HEK293 (cell line): Measurements from ENCODE around the gene FBXW5.

ENCODE experiments used
- CTCF ChIA-PET: fragments of 350-600 bp; formaldehyde crosslinking; extraction: SDS; loops from one replicate; lab custom pipeline; 2021; ENCODE audit warnings: antibody characterized with exemption; lab: Yijun Ruan, JAX
- POLR2A ChIA-PET: fragments of 300-600 bp; formaldehyde crosslinking; extraction: SDS; loops from one replicate; lab custom pipeline; 2020; ENCODE audit warnings: antibody characterized with exemption, inconsistent platforms; lab: Yijun Ruan, JAX
- H3K27ac ChIP-seq: fragments of 200-500 bp; sonication (Bioruptor generic); 2 replicates; pipeline ENCODE4 v1.5.1; 2014; ENCODE audit warnings: low read depth, low read length, control low read depth, inconsistent platforms; ENCODE audit errors: extremely low read depth
- H3K36me3 ChIP-seq, 2 experiments: fragments of 200-500 bp in 1 of 2; sonication (Bioruptor generic) in 1 of 2; 1 replicate in 1 of 2; 2 replicates in 1 of 2; pipeline ENCODE4 v1.5.1; 2014 to 2017; ENCODE audit warnings: inconsistent platforms in 2 of 2, low read length in 2 of 2; ENCODE audit not compliant: control insufficient read depth in 2 of 2, insufficient read depth in 1 of 2
- H3K4me1 ChIP-seq: fragments of 200-500 bp; sonication (Bioruptor generic); 2 replicates; pipeline ENCODE4 v1.5.1; 2014; ENCODE audit warnings: mild to moderate bottlenecking, low read length, inconsistent platforms; ENCODE audit not compliant: control insufficient read depth, insufficient read depth
- H3K4me3 ChIP-seq: 2 replicates; pipeline ENCODE4 v1.5.1; 2011; ENCODE audit warnings: low read depth, mild to moderate bottlenecking, control low read depth, low read length, moderate library complexity
- H3K9me3 ChIP-seq: fragments of 200-500 bp; sonication (Bioruptor generic); 2 replicates; pipeline ENCODE4 v1.5.1; 2014; ENCODE audit warnings: low read depth, low read length, inconsistent platforms; ENCODE audit not compliant: control insufficient read depth, insufficient read depth
- HOXA7 ChIP-seq: sonication (generic); formaldehyde crosslinking; IDR thresholded peaks from 2 replicates; pipeline ENCODE4 v1.8.1; 2022; ENCODE audit warnings: missing genetic modification reagents, borderline replicate concordance
- KLF1 ChIP-seq: fragments of 450-650 bp; formaldehyde crosslinking; IDR thresholded peaks from 2 replicates; pipeline ENCODE4 v1.5.1; 2016; ENCODE audit warnings: missing biosample characterization, missing genetic modification characterization
- ZFHX2 ChIP-seq: fragments of 450-650 bp; formaldehyde crosslinking; conservative IDR thresholded peaks from 2 replicates; pipeline ENCODE4 v1.5.1; 2016; ENCODE audit warnings: missing biosample characterization, missing genetic modification characterization
- ZFP41 ChIP-seq: fragments of 450-650 bp; formaldehyde crosslinking; IDR thresholded peaks from 2 replicates; pipeline ENCODE4 v1.5.1; 2016; ENCODE audit warnings: missing biosample characterization, missing genetic modification characterization, borderline replicate concordance
- ZNF202 ChIP-seq: fragments of 450-650 bp; formaldehyde crosslinking; IDR thresholded peaks from 2 replicates; pipeline ENCODE4 v1.5.1; 2016; ENCODE audit warnings: missing biosample characterization, missing genetic modification characterization, borderline replicate concordance
- ZNF221 ChIP-seq: fragments of 450-650 bp; formaldehyde crosslinking; IDR thresholded peaks from 2 replicates; pipeline ENCODE4 v1.5.1; 2017; ENCODE audit warnings: missing biosample characterization, missing genetic modification characterization, borderline replicate concordance
- ZNF274 ChIP-seq, 2 experiments: fragments of 200-500 bp in 1 of 2; fragments of 450-650 bp in 1 of 2; sonication (Bioruptor generic) in 1 of 2; formaldehyde crosslinking in 1 of 2; IDR thresholded peaks; 2 replicates each; pipeline versions ENCODE4 v1.5.1 to v1.6.1; 2014 to 2016; ENCODE audit warnings: borderline replicate concordance in 1 of 2, inconsistent platforms in 1 of 2, low read length in 1 of 2, missing biosample characterization in 1 of 2, missing genetic modification characterization in 1 of 2
- ZNF423 ChIP-seq: fragments of 450-650 bp; formaldehyde crosslinking; IDR thresholded peaks from 2 replicates; pipeline ENCODE4 v1.5.1; 2016; ENCODE audit warnings: missing biosample characterization, missing genetic modification characterization
- ZNF514 ChIP-seq: fragments of 450-650 bp; formaldehyde crosslinking; IDR thresholded peaks from 2 replicates; pipeline ENCODE4 v1.5.1; 2016; ENCODE audit warnings: missing biosample characterization, missing genetic modification characterization
- ZNF555 ChIP-seq: fragments of 450-650 bp; formaldehyde crosslinking; conservative IDR thresholded peaks from 2 replicates; pipeline ENCODE4 v1.5.1; 2017; ENCODE audit warnings: missing biosample characterization, mild to moderate bottlenecking, missing genetic modification characterization, inconsistent platforms
- ZNF600 ChIP-seq: fragments of 450-650 bp; formaldehyde crosslinking; IDR thresholded peaks from 2 replicates; pipeline ENCODE4 v1.5.1; 2016; ENCODE audit warnings: missing biosample characterization, missing genetic modification characterization
- ZNF624 ChIP-seq: fragments of 450-650 bp; formaldehyde crosslinking; IDR thresholded peaks from 2 replicates; pipeline ENCODE4 v1.5.1; 2017; ENCODE audit warnings: missing biosample characterization, missing genetic modification characterization
- TF ChIP-seq, protein P1 (sequence below): fragments of 450-650 bp; formaldehyde crosslinking; conservative IDR thresholded peaks from 2 replicates; pipeline ENCODE4 v1.5.1; 2016; ENCODE audit warnings: low read depth, missing biosample characterization, missing genetic modification characterization
- TF ChIP-seq, protein P2 (sequence below): fragments of 450-650 bp; formaldehyde crosslinking; IDR thresholded peaks from 2 replicates; pipeline ENCODE4 v1.5.1; 2016; ENCODE audit warnings: missing biosample characterization, missing genetic modification characterization
- TF ChIP-seq, protein P3 (sequence below): fragments of 450-650 bp; formaldehyde crosslinking; IDR thresholded peaks from 2 replicates; pipeline ENCODE4 v1.5.1; 2016; ENCODE audit warnings: missing biosample characterization, missing genetic modification characterization
- TF ChIP-seq, protein P4 (sequence below): fragments of 450-650 bp; formaldehyde crosslinking; conservative IDR thresholded peaks from 2 replicates; pipeline ENCODE4 v1.5.1; 2016; ENCODE audit warnings: low read depth, missing biosample characterization, missing genetic modification characterization

FBXW5 gene

DNA sequence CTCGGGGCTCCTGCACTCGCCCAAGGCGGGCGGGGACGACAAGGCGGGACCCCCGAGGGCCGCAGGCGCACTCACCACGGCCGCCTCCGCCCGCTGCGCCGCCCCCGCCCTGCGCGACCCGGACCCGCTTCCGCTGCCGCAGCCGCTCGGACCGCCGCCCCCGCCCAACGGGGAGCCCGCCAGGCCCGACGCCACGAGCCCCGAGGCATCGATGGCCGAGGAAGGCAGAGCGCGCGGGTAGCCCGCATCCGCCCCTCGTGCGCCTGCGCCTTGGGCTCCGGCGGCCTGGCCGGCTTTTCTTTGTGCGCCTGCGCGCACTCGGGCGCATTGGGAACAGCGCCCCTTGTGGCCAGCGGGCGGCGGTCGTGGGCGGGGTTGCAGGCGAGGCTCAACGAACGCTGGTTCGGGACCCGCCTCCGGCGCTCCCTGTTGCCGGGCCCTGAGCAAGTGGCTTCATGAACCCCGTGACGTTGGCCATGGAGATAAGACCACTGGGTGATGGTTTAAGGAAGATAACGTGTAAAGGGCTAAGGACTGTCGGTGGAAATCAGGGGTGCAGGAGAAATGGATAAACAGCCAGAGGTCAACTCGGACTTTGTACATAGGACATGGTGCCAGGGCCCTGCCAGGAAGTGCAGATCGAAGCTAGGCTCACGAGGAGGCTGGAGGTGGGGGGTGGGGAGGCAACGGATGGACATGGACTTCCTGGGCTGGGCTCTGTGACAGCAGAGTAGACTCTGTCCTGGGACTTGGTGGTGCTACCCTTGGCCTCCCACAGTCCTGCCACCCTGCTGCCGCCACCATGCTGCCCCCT is at the start of gene FBXW5, which contains the start of gene C8G (continued):
- TF ChIP-seq, protein P1, sequence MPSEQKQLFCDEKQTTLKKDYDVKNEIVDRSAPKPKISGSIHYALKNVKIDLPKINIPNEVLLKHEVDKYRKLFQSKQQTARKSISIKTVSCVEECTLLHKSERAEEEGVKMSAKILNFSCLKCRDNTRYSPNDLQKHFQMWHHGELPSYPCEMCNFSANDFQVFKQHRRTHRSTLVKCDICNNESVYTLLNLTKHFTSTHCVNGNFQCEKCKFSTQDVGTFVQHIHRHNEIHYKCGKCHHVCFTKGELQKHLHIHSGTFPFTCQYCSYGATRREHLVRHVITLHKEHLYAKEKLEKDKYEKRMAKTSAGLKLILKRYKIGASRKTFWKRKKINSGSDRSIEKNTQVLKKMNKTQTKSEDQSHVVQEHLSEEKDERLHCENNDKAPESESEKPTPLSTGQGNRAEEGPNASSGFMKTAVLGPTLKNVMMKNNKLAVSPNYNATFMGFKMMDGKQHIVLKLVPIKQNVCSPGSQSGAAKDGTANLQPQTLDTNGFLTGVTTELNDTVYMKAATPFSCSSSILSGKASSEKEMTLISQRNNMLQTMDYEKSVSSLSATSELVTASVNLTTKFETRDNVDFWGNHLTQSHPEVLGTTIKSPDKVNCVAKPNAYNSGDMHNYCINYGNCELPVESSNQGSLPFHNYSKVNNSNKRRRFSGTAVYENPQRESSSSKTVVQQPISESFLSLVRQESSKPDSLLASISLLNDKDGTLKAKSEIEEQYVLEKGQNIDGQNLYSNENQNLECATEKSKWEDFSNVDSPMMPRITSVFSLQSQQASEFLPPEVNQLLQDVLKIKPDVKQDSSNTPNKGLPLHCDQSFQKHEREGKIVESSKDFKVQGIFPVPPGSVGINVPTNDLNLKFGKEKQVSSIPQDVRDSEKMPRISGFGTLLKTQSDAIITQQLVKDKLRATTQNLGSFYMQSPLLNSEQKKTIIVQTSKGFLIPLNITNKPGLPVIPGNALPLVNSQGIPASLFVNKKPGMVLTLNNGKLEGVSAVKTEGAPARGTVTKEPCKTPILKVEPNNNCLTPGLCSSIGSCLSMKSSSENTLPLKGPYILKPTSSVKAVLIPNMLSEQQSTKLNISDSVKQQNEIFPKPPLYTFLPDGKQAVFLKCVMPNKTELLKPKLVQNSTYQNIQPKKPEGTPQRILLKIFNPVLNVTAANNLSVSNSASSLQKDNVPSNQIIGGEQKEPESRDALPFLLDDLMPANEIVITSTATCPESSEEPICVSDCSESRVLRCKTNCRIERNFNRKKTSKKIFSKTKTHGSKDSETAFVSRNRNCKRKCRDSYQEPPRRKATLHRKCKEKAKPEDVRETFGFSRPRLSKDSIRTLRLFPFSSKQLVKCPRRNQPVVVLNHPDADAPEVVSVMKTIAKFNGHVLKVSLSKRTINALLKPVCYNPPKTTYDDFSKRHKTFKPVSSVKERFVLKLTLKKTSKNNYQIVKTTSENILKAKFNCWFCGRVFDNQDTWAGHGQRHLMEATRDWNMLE (tag by site-specific recombination), result no peak
- TF ChIP-seq ZFHX2 (peak; percentile 91), KLF1 (tag by site-specific recombination) (peak; percentile 98), ZNF202 (tag by site-specific recombination) (no peak), ZNF514 (tag by site-specific recombination) (no peak)
- TF ChIP-seq, protein P2, sequence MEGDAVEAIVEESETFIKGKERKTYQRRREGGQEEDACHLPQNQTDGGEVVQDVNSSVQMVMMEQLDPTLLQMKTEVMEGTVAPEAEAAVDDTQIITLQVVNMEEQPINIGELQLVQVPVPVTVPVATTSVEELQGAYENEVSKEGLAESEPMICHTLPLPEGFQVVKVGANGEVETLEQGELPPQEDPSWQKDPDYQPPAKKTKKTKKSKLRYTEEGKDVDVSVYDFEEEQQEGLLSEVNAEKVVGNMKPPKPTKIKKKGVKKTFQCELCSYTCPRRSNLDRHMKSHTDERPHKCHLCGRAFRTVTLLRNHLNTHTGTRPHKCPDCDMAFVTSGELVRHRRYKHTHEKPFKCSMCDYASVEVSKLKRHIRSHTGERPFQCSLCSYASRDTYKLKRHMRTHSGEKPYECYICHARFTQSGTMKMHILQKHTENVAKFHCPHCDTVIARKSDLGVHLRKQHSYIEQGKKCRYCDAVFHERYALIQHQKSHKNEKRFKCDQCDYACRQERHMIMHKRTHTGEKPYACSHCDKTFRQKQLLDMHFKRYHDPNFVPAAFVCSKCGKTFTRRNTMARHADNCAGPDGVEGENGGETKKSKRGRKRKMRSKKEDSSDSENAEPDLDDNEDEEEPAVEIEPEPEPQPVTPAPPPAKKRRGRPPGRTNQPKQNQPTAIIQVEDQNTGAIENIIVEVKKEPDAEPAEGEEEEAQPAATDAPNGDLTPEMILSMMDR, result peak; percentile 96
- TF ChIP-seq, protein P3, sequence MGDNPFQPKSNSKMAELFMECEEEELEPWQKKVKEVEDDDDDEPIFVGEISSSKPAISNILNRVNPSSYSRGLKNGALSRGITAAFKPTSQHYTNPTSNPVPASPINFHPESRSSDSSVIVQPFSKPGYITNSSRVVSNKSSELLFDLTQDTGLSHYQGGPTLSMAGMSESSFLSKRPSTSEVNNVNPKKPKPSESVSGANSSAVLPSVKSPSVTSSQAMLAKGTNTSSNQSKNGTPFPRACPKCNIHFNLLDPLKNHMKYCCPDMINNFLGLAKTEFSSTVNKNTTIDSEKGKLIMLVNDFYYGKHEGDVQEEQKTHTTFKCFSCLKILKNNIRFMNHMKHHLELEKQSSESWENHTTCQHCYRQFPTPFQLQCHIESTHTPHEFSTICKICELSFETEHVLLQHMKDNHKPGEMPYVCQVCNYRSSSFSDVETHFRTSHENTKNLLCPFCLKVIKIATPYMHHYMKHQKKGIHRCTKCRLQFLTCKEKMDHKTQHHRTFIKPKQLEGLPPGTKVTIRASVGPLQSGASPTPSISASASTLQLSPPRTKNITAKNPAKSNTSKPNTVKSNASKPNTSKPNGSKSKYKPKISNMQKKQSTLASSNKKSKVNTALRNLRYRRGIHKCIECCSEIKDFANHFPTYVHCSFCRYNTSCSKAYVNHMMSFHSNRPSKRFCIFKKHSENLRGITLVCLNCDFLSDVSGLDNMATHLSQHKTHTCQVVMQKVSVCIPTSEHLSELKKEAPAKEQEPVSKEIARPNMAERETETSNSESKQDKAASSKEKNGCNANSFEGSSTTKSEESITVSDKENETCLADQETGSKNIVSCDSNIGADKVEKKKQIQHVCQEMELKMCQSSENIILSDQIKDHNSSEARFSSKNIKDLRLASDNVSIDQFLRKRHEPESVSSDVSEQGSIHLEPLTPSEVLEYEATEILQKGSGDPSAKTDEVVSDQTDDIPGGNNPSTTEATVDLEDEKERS (tag by site-specific recombination), result no peak

DNA sequence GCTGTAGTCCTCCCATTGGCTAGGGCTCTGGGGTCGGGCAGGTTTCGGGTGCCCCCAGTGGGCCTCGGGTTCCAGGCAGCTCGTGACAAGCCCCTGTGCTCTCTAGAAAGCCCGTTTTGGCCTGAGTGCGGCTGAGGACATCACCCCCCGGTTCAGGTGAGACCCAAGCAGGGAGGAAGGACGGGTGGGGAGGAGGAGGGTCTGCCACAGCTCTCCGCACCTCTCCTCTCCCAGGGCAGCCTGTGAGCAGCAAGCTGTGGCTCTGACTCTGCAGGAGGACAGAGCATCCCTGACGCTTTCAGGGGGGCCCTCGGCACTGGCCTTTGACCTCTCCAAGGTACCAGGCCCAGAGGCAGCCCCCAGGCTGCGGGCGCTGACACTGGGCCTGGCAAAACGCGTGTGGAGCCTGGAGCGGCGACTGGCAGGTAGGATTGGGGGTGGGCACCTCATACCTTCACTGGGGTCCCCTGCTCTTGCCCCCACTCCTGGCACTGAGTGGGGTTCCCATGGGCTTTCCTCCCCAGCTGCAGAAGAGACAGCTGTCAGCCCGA is 48.4 kb upstream of the FBXW5 start:
- ChIA-PET CTCF (interaction anchor here (0.7 to 2.9 kb wide), 9 partner anchors 12 to 206 kb away, joined by 3 to 28 read pairs (median 4); no protein-coding TSS in a partner anchor), POLR2A (interaction anchor here (0.6 to 2.8 kb wide), 22 partner anchors 9 to 464 kb away, joined by 3 to 25 read pairs (median 5); partner anchors contain the start of genes EDF1, FBXW5, MAN1B1 and PTGDS)
- peaks cover 5% of the 10 kb centered on the region for H3K4me1 ChIP-seq
- no peaks in the 10 kb centered on the region for H3K9me3 ChIP-seq
- H3K27ac ChIP-seq, result peak overlapping the region; percentile 83
- H3K36me3 ChIP-seq, result peaks cover 0 to 18% of the 10 kb centered on the region in 2 experiments; a peak in 1 of 3 replicates
- peak overlapping the region; percentile 72 for H3K4me3 ChIP-seq
- peak; percentile 72; the same call in 1 of the 2 replicates for TF ChIP-seq ZNF600 (tag by site-specific recombination)
- TF ChIP-seq ZNF221, result no peak
- TF ChIP-seq ZFP41 (tag by site-specific recombination), result no peak
- TF ChIP-seq ZNF624 (tag by site-specific recombination), result no peak
- TF ChIP-seq ZFHX2, result no peak
- TF ChIP-seq ZNF423, result no peak
- no peak for TF ChIP-seq HOXA7 (CRISPR knock-in tag)
- no peak for TF ChIP-seq ZNF274 (IDR thresholded peaks at IDR 0.05; ENCODE audit: low read length)
- TF ChIP-seq ZNF274 (tag by site-specific recombination; IDR thresholded peaks at IDR 0.05; ENCODE audit: borderline replicate concordance), result no peak
- TF ChIP-seq, protein P4, sequence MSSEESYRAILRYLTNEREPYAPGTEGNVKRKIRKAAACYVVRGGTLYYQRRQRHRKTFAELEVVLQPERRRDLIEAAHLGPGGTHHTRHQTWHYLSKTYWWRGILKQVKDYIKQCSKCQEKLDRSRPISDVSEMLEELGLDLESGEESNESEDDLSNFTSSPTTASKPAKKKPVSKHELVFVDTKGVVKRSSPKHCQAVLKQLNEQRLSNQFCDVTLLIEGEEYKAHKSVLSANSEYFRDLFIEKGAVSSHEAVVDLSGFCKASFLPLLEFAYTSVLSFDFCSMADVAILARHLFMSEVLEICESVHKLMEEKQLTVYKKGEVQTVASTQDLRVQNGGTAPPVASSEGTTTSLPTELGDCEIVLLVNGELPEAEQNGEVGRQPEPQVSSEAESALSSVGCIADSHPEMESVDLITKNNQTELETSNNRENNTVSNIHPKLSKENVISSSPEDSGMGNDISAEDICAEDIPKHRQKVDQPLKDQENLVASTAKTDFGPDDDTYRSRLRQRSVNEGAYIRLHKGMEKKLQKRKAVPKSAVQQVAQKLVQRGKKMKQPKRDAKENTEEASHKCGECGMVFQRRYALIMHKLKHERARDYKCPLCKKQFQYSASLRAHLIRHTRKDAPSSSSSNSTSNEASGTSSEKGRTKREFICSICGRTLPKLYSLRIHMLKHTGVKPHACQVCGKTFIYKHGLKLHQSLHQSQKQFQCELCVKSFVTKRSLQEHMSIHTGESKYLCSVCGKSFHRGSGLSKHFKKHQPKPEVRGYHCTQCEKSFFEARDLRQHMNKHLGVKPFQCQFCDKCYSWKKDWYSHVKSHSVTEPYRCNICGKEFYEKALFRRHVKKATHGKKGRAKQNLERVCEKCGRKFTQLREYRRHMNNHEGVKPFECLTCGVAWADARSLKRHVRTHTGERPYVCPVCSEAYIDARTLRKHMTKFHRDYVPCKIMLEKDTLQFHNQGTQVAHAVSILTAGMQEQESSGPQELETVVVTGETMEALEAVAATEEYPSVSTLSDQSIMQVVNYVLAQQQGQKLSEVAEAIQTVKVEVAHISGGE (tag by site-specific recombination), result no peak
- no peak for TF ChIP-seq ZNF555 (tag by site-specific recombination)
